ENCODE results near the gene POU6F2. TPM values are rescaled to one million over a fixed set of nuclear protein-coding genes. Genes with fewer than 3 reads are reported as not detected.

POU6F2 gene
- total RNA-seq, 1 experiment from 2014 or later, result 3.9 TPM

DNA sequence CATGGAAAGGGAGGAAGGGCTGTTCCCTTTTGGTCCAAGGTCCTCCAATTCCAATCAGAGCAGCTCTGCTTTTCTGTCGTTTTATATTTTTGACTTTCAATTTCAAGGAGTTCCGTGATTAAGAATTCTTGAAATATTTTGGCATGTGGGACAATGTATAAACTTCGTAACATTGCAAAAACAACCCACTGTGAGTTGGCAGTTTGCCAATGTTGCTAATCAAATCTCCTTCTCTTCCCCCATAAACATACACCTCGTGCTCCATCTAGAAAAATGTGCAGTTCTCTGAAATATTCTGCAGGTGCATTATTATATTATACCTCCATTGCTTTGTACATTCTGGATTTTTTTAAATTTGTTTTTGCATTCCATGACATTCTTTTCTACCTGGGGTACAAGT lies 49.8 kb downstream of the POU6F2 start:
- Mint-ChIP-seq H3K9me3 (ENCODE audit: unreplicated experiment) (no peaks in the 10 kb centered on the region), H3K36me3 (ENCODE audit: insufficient read depth, unreplicated experiment) (no peaks in the 10 kb centered on the region), H3K27ac (ENCODE audit: unreplicated experiment) (no peak overlapping the region), H3K4me3 (ENCODE audit: unreplicated experiment) (no peak overlapping the region), H3K4me1 (ENCODE audit: low read depth, unreplicated experiment) (no peaks in the 10 kb centered on the region), H3K27me3 (ENCODE audit: insufficient read depth, unreplicated experiment) (peaks cover 1% of the 10 kb centered on the region)
- TF ChIP-seq, protein P1, sequence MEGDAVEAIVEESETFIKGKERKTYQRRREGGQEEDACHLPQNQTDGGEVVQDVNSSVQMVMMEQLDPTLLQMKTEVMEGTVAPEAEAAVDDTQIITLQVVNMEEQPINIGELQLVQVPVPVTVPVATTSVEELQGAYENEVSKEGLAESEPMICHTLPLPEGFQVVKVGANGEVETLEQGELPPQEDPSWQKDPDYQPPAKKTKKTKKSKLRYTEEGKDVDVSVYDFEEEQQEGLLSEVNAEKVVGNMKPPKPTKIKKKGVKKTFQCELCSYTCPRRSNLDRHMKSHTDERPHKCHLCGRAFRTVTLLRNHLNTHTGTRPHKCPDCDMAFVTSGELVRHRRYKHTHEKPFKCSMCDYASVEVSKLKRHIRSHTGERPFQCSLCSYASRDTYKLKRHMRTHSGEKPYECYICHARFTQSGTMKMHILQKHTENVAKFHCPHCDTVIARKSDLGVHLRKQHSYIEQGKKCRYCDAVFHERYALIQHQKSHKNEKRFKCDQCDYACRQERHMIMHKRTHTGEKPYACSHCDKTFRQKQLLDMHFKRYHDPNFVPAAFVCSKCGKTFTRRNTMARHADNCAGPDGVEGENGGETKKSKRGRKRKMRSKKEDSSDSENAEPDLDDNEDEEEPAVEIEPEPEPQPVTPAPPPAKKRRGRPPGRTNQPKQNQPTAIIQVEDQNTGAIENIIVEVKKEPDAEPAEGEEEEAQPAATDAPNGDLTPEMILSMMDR (IDR thresholded peaks at IDR 0.05; ENCODE audit: insufficient read depth in 1 of 2, low read depth in 1 of 2, low read length in 1 of 2, severe bottlenecking in 1 of 2, unreplicated experiment in 1 of 2), result no peak
- intact Hi-C loops (cut with micrococcal nuclease; ENCODE audit: unreplicated experiment), result no loop called here
- no TSS peak for BruUV-seq (replicated peaks)
- H3K4me1 ChIP-seq, result no peaks in the 10 kb centered on the region
- H3K4me3 ChIP-seq (ENCODE audit: low read depth, low read length), result no peak overlapping the region
- H3K27me3 ChIP-seq (replicated peaks; ENCODE audit: control insufficient read depth, insufficient read depth, low read length), result no peaks in the 10 kb centered on the region
- H3K9me3 ChIP-seq, result no peaks in the 10 kb centered on the region
- POLR2A ChIA-PET, result no interaction called here
- no peaks in the 10 kb centered on the region for H3K36me3 ChIP-seq (ENCODE audit: control insufficient read depth, insufficient read depth, low read length)
- CTCF ChIA-PET, result no interaction called here
- DNase-seq, result no peak

DNA sequence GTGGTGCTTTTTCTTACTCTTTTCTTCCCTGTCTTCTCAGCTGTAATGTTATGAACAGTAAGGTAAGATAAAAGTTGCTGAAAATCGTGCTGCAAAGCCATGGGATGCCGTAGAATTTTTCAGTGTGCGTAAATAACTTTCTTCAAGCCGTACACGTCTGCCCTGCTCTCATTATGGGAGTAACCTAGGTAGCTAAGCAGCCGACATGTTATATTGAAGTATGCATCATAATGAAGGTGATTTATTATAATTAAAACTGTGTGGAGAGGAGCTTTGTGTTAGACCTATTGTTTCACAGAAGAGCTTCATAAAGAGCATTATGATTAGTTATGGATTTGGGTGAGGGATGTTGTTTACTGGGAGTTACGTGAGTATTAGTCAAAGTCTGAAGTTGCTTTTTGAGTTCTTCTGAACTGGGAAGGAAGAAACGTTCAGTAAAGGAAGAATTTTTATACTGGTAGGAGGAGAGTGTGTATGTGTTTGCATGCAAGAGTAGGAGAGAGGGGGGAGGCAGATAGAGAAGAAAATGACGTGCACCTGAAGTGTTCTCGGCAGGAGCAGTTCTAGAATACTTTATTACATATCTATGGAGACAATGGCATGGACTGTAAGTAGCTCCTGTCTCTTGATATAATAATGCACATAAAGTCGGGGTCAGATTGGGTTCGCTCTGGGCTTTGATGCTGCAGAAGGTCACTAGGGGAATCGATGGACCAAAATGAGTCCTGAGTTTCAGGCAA lies 56.3 kb downstream of the POU6F2 start:
- H3K27ac Mint-ChIP-seq (ENCODE audit: unreplicated experiment), result no peak overlapping the region
- CTCF ChIA-PET, result no interaction called here
- Histone ChIP-seq H3K4me3 (ENCODE audit: low read depth, low read length) (no peak overlapping the region), H3K9me3 (no peaks in the 10 kb centered on the region), H3K27me3 (replicated peaks; ENCODE audit: control insufficient read depth, insufficient read depth, low read length) (no peaks in the 10 kb centered on the region), H3K4me1 (no peaks in the 10 kb centered on the region), H3K36me3 (ENCODE audit: control insufficient read depth, insufficient read depth, low read length) (no peaks in the 10 kb centered on the region)
- no peak overlapping the region for H3K4me3 Mint-ChIP-seq (ENCODE audit: unreplicated experiment)
- BruUV-seq (replicated peaks), result no TSS peak
- intact Hi-C loops (cut with micrococcal nuclease; ENCODE audit: unreplicated experiment), result no loop called here
- no peaks in the 10 kb centered on the region for H3K4me1 Mint-ChIP-seq (ENCODE audit: low read depth, unreplicated experiment)
- TF ChIP-seq, protein P1 (IDR thresholded peaks at IDR 0.05; ENCODE audit: insufficient read depth in 1 of 2, low read depth in 1 of 2, low read length in 1 of 2, severe bottlenecking in 1 of 2, unreplicated experiment in 1 of 2), result no peak
- POLR2A ChIA-PET, result no interaction called here
- DNase-seq, result no peak
- H3K36me3 Mint-ChIP-seq (ENCODE audit: insufficient read depth, unreplicated experiment), result no peaks in the 10 kb centered on the region
- peaks cover 9% of the 10 kb centered on the region for H3K27me3 Mint-ChIP-seq (ENCODE audit: insufficient read depth, unreplicated experiment)
- H3K9me3 Mint-ChIP-seq (ENCODE audit: unreplicated experiment), result no peaks in the 10 kb centered on the region

DNA sequence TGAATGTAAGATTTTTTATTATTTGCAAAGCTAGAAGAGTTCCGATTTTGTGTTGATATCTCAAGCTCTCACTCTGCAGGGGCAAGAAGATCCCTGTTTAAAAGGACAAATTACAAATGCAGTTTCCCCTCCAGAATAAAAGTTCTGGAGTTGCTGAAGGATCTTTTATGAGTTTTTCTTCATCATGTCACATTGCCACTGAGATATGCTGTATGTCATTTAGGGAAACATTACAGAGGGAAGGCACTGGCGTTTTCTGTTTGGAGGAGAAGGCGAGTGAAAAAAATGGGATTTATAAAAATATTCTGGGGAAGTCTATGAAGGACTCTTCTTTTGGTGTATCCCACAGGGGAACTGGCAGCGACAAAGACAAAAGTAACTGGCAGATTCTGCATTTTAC lies 57.4 kb downstream of the POU6F2 start:
- Mint-ChIP-seq H3K27me3 (ENCODE audit: insufficient read depth, unreplicated experiment) (peaks cover 9% of the 10 kb centered on the region), H3K4me3 (ENCODE audit: unreplicated experiment) (no peak overlapping the region)
- intact Hi-C loops (cut with micrococcal nuclease; ENCODE audit: unreplicated experiment), result no loop called here

More for the DNA sequence above, 57.4 kb downstream of the POU6F2 start:
- H3K9me3 Mint-ChIP-seq (ENCODE audit: unreplicated experiment), result no peaks in the 10 kb centered on the region
- no peaks in the 10 kb centered on the region for H3K4me1 ChIP-seq
- BruUV-seq (replicated peaks), result no TSS peak
- H3K4me3 ChIP-seq (ENCODE audit: low read depth, low read length), result no peak overlapping the region
- no peaks in the 10 kb centered on the region for H3K27me3 ChIP-seq (replicated peaks; ENCODE audit: control insufficient read depth, insufficient read depth, low read length)
- H3K36me3 ChIP-seq (ENCODE audit: control insufficient read depth, insufficient read depth, low read length), result no peaks in the 10 kb centered on the region
- no peaks in the 10 kb centered on the region for H3K36me3 Mint-ChIP-seq (ENCODE audit: insufficient read depth, unreplicated experiment)
- TF ChIP-seq, protein P1 (IDR thresholded peaks at IDR 0.05; ENCODE audit: insufficient read depth in 1 of 2, low read depth in 1 of 2, low read length in 1 of 2, severe bottlenecking in 1 of 2, unreplicated experiment in 1 of 2), result no peak
- ChIA-PET POLR2A (no interaction called here), CTCF (interaction anchor here (0.6 kb wide), 1 partner anchor 375 kb away, joined by 3 read pairs; no protein-coding TSS in a partner anchor)
- no peak overlapping the region for H3K27ac Mint-ChIP-seq (ENCODE audit: unreplicated experiment)
- no peaks in the 10 kb centered on the region for H3K9me3 ChIP-seq
- DNase-seq, result no peak
- no peaks in the 10 kb centered on the region for H3K4me1 Mint-ChIP-seq (ENCODE audit: low read depth, unreplicated experiment)

Measured in Caco-2 (cell line).